NCI-H146 treated with DMSO at 0.1 percent for 48 hours (cell line): ENCODE results near the gene RNF215.

Experiments
- DNase-seq: peaks from one replicate; lab custom pipeline; 2025; ENCODE audit not compliant: unreplicated experiment; lab: John Stamatoyannopoulos, UW

The RNF215 gene

DNA sequence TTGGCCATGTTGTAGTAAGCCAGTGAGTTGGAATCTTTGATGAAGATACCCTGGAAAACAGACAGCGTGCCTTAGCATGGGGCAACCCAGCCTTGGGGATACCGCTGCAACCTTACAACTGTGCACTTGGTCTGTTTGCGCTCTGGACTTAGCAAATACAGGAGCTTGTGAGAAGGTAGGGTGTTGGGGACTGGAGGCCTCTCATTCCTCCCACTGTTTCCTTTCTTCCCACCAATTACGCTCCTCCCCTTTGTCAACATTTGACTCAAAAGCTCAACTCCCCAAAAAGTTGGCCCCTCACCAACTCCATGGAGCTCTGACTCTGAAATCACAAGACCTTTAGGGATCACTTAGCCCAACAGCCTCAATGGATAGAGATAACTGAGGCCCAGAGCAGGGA is 52.6 kb downstream of the RNF215 start:
- DNase-seq = no peak

DNA sequence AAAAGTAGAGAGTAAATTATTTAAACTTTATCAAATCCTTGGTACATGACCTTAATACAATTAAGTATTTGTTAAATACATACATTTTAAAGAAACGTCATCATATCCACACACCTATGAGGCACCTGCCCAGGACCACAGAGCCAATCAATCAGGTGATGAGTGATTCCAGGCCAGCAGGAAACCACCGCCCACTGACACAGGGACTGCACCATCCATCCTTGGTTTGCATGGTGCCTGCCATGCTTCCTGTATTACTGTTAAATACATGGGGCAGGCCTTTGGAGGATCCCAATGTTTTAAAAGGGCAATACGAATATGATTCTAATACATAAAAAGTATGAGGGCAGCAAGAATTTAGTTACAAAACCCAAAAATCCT is 53.5 kb downstream of the RNF215 start:
- DNase-seq = no peak

GRCh38 chr22:30332994-30333706 is 54.1 kb downstream of the RNF215 start:
- DNase-seq = no peak

DNA sequence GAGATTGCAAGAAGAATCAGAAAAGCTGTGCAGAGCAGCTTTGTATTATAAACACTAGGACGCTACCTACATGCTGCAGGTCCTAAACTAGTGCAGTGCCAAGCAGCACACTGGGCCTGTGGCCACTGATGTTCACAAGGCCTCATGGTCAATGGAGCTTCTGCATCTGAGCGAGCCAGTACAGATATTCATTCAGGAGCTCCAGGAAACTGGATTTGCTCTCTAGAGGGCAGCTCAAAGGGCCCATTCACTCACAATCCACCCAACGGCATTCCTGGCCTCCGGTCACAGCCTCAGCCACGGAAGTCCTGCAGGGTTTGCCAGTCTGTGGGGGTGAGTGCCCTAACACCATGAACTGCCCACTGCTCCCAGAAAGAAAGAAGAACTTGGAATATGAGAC is 54.7 kb downstream of the RNF215 start:
- no peak for DNase-seq
